ENCODE data around the gene DMRTA2.

DNA sequence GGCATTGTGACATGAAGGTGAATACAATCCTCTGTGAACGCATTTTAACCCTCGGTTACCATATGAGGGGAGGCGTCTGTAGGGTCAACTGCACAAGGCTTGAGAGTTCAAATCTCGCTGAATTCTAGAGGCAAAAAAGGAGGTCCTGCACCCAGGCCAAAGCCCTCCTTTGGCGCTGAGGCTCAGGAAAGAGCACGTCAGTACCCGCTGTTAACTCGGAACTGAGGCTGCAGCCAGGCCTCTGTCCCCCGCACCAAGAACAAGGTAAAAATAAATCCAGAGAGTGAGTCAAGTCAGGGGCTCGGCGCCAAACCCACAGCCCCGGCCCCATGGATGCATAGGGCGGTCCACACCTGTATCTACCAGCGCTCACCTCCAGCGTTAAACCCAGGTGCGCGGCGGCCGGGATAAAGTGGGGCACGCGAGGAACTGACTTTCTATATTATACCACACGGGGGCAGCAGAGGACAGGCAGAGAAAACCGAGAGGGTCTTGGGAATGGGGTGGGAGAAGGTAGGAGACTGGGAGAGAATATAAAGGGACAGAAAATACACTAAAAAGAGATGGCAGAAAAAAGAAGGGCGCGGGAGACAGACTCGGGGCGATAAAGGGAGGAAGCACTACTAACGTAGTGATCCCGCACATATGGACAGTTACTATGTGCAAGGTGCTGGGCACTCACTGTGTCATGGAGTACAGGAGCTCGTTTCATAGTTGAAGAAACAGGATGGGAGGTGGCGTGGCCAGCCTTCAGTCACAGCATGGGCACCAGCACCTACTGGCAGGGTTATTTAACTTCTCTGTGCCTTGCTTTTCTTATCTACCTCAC is 54.9 kb downstream of the DMRTA2 start:
- TF ChIP-seq, protein P1, sequence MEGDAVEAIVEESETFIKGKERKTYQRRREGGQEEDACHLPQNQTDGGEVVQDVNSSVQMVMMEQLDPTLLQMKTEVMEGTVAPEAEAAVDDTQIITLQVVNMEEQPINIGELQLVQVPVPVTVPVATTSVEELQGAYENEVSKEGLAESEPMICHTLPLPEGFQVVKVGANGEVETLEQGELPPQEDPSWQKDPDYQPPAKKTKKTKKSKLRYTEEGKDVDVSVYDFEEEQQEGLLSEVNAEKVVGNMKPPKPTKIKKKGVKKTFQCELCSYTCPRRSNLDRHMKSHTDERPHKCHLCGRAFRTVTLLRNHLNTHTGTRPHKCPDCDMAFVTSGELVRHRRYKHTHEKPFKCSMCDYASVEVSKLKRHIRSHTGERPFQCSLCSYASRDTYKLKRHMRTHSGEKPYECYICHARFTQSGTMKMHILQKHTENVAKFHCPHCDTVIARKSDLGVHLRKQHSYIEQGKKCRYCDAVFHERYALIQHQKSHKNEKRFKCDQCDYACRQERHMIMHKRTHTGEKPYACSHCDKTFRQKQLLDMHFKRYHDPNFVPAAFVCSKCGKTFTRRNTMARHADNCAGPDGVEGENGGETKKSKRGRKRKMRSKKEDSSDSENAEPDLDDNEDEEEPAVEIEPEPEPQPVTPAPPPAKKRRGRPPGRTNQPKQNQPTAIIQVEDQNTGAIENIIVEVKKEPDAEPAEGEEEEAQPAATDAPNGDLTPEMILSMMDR (IDR thresholded peaks at IDR 0.05): peak; percentile 88
- TF ChIP-seq EZH2phosphoT487 (IDR thresholded peaks at IDR 0.05): no peak
- TF ChIP-seq EZH2 (IDR thresholded peaks at IDR 0.05): peak; percentile 30

All from neural progenitor cell (in vitro differentiated cells).